ENCODE results near the gene FCHO1.

GRCh38 chr19:17758515-17758914, 7.2 kb downstream of the FCHO1 start:
- TF ChIP-seq ARNT (IDR thresholded peaks at IDR 0.05) = no peak
- no peak for TF ChIP-seq SP1 (IDR thresholded peaks at IDR 0.05)

All from HEK293T (cell line).